Ramos (cell line): ENCODE results near the gene AATK.

ENCODE experiments used
- in situ Hi-C: fragments of 300-500 bp; cut with MboI; formaldehyde crosslinking; loops from one replicate; pipeline ENCODE4 v1.14.3; 2022; ENCODE audit warnings: low sequenced_read_pairs; ENCODE audit not compliant: unreplicated experiment

The AATK gene, protein sequence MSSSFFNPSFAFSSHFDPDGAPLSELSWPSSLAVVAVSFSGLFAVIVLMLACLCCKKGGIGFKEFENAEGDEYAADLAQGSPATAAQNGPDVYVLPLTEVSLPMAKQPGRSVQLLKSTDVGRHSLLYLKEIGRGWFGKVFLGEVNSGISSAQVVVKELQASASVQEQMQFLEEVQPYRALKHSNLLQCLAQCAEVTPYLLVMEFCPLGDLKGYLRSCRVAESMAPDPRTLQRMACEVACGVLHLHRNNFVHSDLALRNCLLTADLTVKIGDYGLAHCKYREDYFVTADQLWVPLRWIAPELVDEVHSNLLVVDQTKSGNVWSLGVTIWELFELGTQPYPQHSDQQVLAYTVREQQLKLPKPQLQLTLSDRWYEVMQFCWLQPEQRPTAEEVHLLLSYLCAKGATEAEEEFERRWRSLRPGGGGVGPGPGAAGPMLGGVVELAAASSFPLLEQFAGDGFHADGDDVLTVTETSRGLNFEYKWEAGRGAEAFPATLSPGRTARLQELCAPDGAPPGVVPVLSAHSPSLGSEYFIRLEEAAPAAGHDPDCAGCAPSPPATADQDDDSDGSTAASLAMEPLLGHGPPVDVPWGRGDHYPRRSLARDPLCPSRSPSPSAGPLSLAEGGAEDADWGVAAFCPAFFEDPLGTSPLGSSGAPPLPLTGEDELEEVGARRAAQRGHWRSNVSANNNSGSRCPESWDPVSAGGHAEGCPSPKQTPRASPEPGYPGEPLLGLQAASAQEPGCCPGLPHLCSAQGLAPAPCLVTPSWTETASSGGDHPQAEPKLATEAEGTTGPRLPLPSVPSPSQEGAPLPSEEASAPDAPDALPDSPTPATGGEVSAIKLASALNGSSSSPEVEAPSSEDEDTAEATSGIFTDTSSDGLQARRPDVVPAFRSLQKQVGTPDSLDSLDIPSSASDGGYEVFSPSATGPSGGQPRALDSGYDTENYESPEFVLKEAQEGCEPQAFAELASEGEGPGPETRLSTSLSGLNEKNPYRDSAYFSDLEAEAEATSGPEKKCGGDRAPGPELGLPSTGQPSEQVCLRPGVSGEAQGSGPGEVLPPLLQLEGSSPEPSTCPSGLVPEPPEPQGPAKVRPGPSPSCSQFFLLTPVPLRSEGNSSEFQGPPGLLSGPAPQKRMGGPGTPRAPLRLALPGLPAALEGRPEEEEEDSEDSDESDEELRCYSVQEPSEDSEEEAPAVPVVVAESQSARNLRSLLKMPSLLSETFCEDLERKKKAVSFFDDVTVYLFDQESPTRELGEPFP (N-terminal part only)

DNA sequence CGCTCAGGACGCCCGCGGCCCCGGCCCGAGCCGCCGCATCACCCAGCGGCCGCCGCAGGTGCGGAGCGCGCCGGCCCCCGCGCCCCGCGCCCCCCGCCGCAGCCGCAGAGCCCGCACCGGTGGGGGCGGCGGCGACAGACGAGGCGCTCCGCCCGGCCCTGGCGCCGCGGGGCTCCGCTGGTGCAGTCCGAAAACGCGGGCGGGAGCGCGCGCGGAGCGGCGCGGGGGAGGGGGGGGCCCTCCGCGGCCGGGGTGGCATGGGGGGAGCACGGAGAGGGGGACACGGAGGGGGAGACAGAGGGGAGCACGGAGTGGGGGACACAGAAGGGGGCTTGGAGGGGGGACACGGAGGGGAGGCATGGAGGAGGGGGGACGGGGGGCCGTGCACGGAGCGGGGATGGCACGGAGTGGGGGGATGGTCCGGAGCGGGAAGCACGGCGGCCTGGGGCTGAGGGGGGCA, at the start of gene AATK:
Gene AATK, minus strand, starts transcription at position 189 of the 460 bp plus-strand sequence. CDS start 229 bp downstream, outside the sequence.
- in situ Hi-C loops = no loop called here

DNA sequence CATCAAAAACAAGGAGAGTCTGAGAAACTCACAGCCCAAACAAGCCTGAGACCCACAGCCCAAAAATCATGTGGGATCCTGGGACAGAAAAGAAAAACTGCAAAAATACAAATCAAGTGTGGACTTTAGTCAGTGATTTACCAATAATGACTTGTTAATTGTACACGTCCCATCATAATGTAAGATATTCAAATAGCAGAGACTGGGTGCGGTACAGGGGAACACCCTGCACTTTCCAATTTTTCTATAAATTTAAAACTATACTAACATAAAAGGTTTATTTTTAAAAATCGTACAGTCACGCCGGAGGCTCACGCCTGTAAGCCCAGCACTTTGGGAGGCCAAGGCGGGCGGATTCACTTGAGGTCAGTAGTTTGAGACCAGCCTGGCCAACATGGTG, 48.0 kb upstream of the AATK start:
- in situ Hi-C loops = no loop called here

DNA sequence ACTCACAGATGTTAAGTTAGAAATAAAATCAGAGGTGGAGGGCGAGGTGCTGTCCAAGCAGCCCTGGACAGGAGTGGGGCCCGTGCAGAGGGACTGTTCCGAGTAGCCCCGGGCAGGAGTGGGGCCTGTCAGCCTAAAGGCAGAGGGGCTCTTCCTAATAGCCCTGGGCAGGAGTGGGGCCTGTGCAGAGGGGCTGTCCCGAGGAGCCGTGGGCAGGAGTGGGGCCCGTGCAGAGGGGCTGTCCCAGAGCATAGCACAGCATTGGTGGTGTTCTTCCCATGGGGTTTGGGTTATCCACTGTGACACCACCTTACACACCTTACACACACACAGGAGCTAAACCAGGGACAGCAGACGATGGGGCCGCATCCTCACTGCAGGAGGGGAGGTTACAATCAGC, 46.3 kb upstream of the AATK start:
- in situ Hi-C loops = no loop called here

DNA sequence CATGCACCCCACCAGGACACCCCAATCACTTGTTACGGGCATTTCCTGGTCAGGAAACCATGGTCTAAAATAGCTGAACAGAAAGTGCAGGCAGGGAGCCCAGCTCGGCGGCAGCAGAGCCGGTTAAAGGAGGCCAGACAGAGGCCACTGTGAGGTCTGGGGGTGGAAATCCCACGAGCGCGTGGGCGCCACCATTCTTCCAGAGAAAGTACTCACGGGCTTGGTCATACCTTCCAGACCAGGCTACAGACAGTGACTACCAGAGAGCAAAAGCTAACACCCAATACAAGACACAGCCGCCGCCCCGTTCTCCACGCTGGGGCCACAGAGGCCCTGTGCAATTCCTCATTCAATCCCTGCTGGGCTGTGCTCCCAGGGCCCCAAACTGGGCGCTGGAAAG, 44.8 kb upstream of the AATK start:
- in situ Hi-C loops = no loop called here

DNA sequence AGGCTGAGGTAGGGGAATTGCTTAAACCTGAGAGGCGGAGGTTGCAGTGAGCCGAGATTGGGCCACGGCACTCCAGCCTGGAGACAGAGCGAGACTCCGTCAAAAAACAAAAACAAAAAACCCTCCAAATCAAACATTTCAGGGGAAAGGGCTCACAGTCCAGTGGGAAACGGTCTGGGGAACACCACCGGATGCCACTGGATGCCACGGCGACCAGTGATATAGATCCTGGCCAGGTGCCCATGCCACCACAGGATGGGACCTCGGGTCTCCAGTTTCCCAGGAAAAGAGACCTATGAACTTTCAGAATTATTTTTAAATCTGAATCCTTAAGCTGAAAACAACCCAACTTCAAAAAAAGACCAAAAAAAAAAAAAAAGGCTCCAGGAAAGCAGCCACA, 44.4 kb upstream of the AATK start:
- in situ Hi-C loops = no loop called here

DNA sequence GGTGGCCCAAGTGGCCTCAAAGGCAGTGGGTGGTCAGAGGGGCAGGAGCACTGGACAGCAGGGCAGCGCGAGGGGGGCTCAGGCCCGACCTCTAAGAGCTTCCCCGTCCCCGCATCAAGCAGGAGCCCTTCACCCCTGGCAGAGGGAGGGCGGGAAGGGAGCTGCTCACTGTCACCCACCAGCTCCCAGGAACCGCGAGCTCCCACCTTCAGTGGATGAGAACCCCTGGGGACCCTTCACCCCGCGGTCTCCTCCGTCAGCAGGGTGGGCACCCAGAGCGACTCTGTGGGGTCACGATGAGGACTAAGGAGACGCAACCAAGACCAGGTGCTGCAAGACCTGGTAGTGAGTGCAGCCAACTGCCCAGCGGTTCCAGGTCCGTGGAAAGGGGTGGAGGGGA, 43.1 kb upstream of the AATK start:
- in situ Hi-C loops = no loop called here

DNA sequence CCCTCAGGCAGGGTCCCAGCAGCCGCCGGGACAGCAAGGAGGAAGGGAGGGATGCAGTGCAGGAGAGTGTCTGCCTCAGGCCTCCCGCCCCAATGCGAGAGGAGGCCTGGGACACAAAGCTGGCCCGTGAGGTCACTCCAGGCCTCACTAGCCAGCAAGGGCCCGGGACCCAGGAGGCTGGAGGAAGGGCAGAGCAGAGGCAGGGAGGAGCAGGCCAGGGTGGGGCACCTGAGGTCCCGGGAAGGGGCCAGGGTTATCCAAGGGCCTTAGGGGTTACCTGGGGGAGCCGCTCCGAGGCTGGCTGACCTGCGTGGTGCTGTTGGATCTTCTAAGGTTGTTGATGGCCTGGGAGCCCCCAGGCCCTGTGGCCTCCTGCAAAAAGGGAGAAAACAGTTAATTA, 42.6 kb upstream of the AATK start:
- in situ Hi-C loops = no loop called here

DNA sequence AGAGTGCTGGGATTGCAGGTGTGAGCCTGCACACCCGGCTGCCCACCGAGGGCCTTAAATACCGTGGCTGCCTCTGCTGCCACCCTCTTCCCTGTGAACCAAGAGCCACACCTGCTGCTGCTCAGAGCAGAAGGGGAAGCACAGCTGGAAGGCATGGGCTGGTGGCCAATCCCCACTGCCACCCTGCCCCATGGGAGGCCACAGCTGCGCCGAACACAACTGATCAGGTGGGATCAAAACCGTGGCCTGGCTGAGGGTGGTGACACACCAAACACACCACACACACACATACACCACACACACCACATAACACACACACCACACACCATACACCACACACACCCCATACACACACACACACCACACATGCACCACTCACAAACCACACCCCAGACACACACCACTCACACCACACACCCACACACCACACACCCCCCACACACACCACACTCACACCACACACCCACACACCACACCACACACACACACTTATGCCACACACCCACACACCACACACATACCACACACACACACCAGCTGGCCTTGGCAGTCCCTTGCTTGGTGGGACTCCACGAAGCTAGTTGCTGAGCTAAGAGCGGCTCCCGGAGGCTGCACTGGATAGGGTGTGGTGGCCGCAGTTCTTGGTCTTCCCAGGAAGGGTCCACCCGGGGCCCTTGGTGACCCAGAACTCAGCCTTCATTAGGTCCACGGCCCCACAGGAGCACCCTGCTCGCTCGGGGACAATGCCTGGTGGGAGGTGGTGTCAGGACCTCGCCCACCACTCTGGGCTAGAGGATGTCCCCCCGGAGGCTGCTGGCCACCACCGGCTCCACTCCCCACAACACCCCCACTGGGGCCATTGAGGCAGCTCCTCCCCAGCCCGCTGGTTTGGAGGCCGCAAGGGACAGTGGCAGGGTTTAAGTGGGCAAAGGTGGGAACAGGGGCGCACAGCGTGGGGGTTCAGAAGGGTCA, 41.9 kb upstream of the AATK start:
- in situ Hi-C loops = no loop called here

DNA sequence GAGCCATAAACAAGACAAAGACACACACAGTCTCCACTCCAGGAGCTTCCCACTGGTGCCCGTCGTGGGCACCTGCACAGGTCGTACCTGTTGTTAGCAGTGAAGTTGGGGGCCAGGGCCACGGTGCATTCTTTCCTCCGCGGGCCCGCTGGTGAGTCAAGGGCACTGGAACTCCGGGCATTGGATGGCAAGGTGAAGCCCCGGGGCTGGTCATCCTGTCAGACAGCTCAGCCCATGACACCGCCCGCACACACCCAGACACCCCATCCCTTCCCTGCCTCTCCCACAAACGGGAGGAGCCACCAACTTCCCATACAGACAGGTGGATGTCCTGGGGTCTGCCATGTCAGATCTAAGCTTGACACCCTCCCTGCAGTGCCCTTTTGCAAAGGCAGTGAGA, 40.6 kb upstream of the AATK start:
- in situ Hi-C loops = no loop called here

DNA sequence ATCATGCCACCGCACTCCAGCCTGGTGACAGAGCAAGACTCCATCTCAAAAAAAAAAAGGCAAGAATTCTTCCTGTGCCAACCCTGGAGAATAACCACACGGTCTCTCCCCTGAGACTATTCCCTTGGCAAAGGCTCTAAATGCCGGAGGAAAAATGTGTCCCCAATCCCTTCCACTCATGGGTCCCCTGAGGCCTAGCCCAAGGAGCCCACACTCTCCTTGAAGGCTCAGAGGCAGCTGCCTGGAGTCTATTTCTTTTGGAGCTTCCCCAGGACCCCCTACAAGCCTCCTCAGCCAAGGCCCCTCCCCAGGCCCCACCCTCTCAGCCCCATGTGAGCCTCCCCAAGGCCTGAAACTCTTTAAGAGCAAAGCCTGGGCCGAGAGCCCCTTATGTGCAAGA, 40.1 kb upstream of the AATK start:
- in situ Hi-C loops = no loop called here

DNA sequence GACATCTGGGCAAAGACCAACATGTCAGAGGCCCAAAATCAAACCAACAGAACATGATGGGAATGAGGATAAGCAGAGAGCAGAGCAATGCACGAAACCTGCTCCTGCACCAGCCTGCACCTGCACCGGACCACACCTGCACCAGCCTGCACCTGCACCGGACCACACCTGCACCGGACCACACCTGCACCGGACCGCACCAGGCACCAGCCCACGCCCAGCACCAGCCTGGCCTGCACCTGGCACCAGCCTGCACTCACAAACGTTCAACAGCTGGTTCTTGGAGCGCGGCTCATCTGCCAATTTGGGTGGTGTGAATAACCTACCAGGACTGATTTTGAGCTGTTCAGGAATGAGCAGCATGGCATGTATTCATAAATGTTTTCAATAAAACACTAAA, 38.6 kb upstream of the AATK start:
- in situ Hi-C loops = no loop called here

DNA sequence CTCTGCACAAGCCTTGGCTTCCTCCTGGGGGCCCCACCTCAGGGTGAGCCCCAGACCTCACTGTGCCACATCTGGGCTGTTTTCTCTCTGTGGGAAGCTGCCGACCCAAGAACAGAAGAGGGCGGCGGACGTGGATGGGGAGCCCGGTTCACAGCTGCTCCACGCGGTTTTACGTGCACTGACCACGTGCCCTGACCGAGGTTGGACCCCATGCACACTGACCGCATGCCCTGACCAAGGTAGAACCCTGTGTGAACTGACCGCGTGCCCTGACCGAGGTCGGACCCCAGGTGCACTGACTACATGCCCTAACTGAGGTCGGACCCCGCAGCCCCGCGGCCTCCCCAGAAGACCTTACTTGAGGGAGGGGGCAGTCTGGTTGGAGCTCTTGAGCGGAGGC, 37.1 kb upstream of the AATK start:
- in situ Hi-C loops = no loop called here

DNA sequence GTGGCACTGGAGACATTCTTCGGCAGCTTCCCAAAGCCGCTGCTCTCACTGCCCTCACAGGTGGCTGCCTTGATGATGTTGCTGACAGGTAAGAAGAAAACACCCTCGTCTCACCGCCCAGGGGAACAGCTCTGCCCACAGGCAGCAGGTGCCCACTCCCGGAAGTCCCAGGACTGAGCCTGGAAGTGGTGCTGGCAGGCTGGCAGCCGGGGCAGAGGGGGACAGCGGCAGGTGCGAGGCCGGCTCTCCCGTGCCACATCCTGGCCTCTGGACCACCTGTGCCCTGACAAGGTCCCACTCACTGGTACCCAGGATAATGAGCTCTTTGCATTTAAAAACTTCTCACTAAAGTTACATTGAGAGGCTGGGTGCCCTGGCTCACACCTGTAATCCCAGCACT, 36.3 kb upstream of the AATK start:
- in situ Hi-C loops = no loop called here

DNA sequence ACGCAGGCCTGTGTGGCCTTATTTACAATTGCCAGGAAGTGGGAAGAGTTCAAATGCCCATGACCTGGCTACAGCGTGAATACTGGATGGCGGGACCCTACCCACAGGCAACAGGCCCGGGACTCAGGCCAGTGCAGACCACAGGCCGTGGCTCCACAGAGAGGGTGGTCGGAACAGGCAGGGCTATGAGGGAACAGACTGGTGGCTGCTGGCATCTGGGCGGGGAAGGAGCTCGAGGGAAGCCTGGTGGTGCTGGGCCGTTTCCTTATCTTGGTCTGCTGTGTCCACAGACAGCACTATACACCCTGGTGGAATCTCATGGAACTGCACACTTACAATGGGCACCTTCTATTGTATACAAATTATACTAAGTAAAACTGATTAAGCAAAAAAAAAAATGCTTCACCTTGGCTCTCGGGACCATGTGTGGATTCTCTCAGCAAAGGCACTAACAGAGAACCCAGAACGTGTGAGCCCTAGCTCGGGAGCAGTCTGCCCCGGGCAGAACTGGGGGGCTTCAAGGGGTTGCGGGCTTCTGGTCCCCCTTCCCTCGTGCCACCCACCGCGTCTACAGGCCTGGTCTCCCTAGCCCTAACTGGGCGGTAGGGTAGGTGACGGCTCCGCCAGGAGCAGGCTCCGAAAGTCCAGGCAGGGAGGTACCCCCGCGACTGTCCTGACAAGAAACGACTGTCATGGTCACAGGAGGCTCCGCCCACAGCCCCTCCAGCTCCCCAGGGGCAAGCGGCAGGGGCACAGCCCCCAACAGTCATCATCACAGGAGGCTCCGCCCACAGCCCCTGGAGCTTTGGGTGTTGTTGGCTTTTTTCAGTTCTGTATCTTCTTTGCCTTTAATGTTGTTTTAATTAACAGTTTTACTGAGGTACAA, 34.9 kb upstream of the AATK start:
- in situ Hi-C loops = no loop called here

DNA sequence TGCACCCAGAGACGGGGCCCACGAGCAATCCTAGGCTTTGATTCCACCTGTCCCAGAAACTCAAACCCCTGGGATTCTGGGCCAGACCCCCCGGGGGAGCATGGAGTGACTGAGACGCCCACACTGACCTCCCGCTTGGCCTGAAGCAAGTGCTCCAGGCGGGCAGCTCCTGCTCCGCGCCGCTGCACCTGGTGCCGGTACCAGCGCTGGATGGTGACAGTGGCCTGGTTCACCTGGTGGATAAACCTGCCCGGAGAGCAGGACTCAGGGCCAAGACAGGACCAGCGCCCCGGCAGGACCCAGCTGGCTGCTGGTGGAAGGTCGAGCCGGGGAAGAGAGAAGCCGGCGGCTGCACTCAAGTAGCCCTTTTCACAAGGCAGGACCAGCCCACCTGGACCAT, 34.2 kb upstream of the AATK start:
- in situ Hi-C loops = no loop called here

DNA sequence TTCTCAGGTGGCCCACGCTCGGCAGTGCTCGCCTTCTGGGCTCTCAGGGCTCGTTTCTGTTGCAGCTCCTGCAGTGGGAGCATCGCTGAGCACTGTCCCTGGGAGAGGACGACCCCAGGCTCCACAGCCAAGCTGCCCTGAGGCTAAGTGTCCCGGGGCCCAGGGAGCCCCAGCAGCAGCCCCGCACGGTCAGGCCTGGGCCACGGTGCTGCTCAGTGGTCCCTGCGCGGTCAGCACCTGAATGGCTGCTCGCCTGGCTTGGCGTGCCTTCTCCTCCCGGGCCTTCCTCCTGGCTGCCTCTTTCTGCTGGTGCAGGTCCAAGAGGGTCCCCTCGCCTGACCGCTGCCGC, 33.4 kb upstream of the AATK start:
- in situ Hi-C loops = no loop called here

DNA sequence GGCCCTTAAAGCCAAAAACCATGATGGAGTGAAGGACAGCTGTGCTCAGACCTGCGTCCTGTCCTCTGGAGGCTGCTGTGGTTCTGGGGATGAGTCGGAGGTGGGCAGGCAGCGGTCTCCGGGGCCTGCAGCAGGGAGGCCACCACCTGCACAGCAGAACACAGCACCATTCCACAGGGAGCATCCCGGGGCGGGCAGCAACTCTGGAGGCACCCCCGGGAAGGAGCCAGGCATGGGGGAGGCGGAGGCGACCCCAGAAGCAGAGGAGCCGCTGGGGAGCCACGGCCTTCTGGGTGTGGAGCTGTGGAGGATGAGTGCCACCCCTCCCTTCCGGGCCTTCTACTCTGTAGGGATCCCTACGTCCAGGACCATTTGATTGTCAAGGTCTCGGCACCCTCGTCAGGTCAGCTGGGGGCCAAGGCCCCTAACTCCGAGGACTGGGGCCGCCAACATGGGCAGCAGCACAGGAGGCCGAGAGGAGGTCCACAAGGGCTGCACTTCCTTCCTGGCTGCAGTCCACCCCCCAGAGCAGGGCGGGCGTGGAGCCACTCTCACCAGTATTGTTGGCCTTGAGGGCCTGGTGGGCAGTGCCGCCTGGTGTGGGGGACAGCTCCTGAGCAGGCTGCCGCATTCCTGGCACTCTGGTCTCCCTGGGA, 32.9 kb upstream of the AATK start:
- in situ Hi-C loops = no loop called here

DNA sequence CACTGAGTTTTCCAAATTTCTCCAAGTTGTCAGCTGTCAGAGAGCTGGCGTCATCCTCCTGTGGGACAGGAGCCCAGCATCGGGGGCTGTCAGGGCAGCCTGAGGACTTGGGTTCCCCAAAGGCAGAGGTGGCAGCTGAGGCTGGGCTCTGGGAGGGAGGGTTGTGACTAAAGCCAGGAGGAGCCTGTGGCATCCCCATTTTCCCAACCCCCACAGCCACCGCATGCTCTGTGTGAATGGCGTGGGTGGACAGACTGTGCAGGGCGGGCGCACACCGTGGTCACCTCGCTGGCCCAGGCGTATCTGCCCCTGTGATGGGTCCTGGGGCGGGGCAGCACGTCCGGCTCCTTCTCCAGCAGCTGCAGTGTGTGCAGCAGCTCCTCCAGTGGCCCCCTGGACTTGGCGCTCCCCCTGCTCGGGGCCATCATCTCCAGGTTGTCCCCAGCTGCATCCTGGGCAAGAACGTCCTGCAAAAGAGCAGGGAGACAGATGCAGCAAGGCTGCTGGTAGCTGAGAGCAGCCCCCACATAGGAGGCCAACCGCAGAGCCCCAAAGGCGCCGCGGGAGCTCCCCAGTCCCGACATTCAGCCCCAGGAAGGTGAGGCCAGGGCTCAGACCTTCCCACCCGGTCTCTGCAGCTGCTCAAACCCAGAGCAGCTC, 31.9 kb upstream of the AATK start:
- in situ Hi-C loops = no loop called here
